NB4 (cell line): ENCODE results near the gene ST3GAL5.
A peak's percentile ranks its signal among the peaks of the same experiment; 100 is the strongest.

ENCODE experiments used
- DNase-seq: peaks from one replicate; pipeline ENCODE4 v3.0.0; 2010; ENCODE audit warnings: low read depth
- H3K4me3 ChIP-seq: one replicate; pipeline ENCODE4 v1.5.1; 2011; ENCODE audit warnings: mild to moderate bottlenecking, low read depth, low read length, moderate library complexity
- CTCF ChIP-seq: IDR thresholded peaks from one replicate; pipeline ENCODE4 v1.5.1; 2012; ENCODE audit warnings: low read depth, low read length
- MAX ChIP-seq: IDR thresholded peaks from 2 replicates; pipeline ENCODE4 v1.6.1; 2011; ENCODE audit warnings: low read depth, low read length
- MYC ChIP-seq: IDR thresholded peaks from 2 replicates; pipeline ENCODE4 v1.6.1; 2011; ENCODE audit warnings: low read depth, low read length
- POLR2A ChIP-seq: IDR thresholded peaks from 2 replicates; pipeline ENCODE4 v1.6.1; 2011; ENCODE audit warnings: mild to moderate bottlenecking; ENCODE audit not compliant: insufficient read length; ENCODE audit errors: extremely low read depth

Gene ST3GAL5

GRCh38 chr2:85888684-85889626 is at the start of gene ST3GAL5:
TSS of gene ST3GAL5 (minus strand) at chr2:85888990. CDS start at chr2:85888905, 85 bp downstream.
- peak; percentile 89 for DNase-seq
- peak within 1 kb of the TSS; percentile 78 for H3K4me3 ChIP-seq
- TF ChIP-seq MYC (peak; percentile 34; the same call in 1 of the 2 replicates), CTCF (peak; percentile 79), MAX (peak; percentile 34; the same call in 1 of the 2 replicates), POLR2A (no peak)

GRCh38 chr2:85938456-85938855 is 49.7 kb upstream of the ST3GAL5 start:
- no peak for DNase-seq
- TF ChIP-seq CTCF (no peak), MAX (no peak), MYC (no peak), POLR2A (no peak)
- H3K4me3 ChIP-seq: no peak overlapping the region

- no peak overlapping the region for H3K4me3 ChIP-seq
- TF ChIP-seq MYC (no peak), MAX (no peak)
- DNase-seq: no peak
These were observed 48.3 kb upstream of the ST3GAL5 start for GRCh38 chr2:85937069-85937439.

- no peak overlapping the region for H3K4me3 ChIP-seq
- DNase-seq: no peak
- no peak for TF ChIP-seq MYC
- no peak for TF ChIP-seq POLR2A
- TF ChIP-seq MAX: no peak
- no peak for TF ChIP-seq CTCF
These were observed 47.8 kb upstream of the ST3GAL5 start for GRCh38 chr2:85936421-85937068.

GRCh38 chr2:85935746-85936208 is 47.0 kb upstream of the ST3GAL5 start:
- DNase-seq: no peak
- TF ChIP-seq MYC (no peak), POLR2A (no peak), CTCF (no peak), MAX (no peak)
- no peak overlapping the region for H3K4me3 ChIP-seq
